Stimulated activated naive CD8-positive, alpha-beta T cell treated with anti-CD3 and anti-CD28 coated beads, Interleukin-15, Interleukin-2, amounts not matched to agents 100 U/mL and 50 U/mL, for 24 hours (primary cell): ENCODE results near the gene GUSB.

Experiments
- ATAC-seq: fragments of 150-1000 bp; cut with Tn5 transposase; one replicate; pipeline ENCODE4 v1.10.0; 2021
- DNase-seq: peaks from one replicate; pipeline ENCODE4 v3.0.0; 2021

The GUSB gene

GRCh38 chr7:65927489-65928448 is 54.2 kb downstream of the GUSB start:
- ATAC-seq: no peak
- DNase-seq: no peak

- ATAC-seq: no peak
- DNase-seq: no peak
Observed at GRCh38 chr7:65926588-65926987, 55.4 kb downstream of the GUSB start.

- no peak for ATAC-seq
- no peak for DNase-seq
Observed at GRCh38 chr7:65925040-65925439, 57.0 kb downstream of the GUSB start.

- ATAC-seq (no peak), DNase-seq (no peak)
Observed at GRCh38 chr7:65924193-65924592, 57.8 kb downstream of the GUSB start.

GRCh38 chr7:65923316-65923715 is 58.7 kb downstream of the GUSB start:
- DNase-seq (no peak), ATAC-seq (no peak)

GRCh38 chr7:65915921-65916657 is 65.9 kb downstream of the GUSB start:
- ATAC-seq (no peak), DNase-seq (no peak)

- DNase-seq (no peak), ATAC-seq (no peak)
Observed at GRCh38 chr7:65912237-65912636, 69.8 kb downstream of the GUSB start.
